HEK293 (cell line): ENCODE measurements around the gene ARHGAP32.

Experiments used
- CTCF ChIA-PET: fragments of 350-600 bp; formaldehyde crosslinking; extraction: SDS; loops from one replicate; lab custom pipeline; 2021; ENCODE audit warnings: antibody characterized with exemption; lab: Yijun Ruan, JAX
- POLR2A ChIA-PET: fragments of 300-600 bp; formaldehyde crosslinking; extraction: SDS; loops from one replicate; lab custom pipeline; 2020; ENCODE audit warnings: antibody characterized with exemption, inconsistent platforms; lab: Yijun Ruan, JAX
- H3K27ac ChIP-seq: fragments of 200-500 bp; sonication (Bioruptor generic); 2 replicates; pipeline ENCODE4 v1.5.1; 2014; ENCODE audit warnings: low read depth, low read length, control low read depth, inconsistent platforms; ENCODE audit errors: extremely low read depth
- H3K36me3 ChIP-seq, 2 experiments: fragments of 200-500 bp in 1 of 2; sonication (Bioruptor generic) in 1 of 2; 1 replicate in 1 of 2; 2 replicates in 1 of 2; pipeline ENCODE4 v1.5.1; 2014 to 2017; ENCODE audit warnings: inconsistent platforms in 2 of 2, low read length in 2 of 2; ENCODE audit not compliant: control insufficient read depth in 2 of 2, insufficient read depth in 1 of 2
- H3K4me1 ChIP-seq: fragments of 200-500 bp; sonication (Bioruptor generic); 2 replicates; pipeline ENCODE4 v1.5.1; 2014; ENCODE audit warnings: mild to moderate bottlenecking, low read length, inconsistent platforms; ENCODE audit not compliant: control insufficient read depth, insufficient read depth
- H3K4me3 ChIP-seq: 2 replicates; pipeline ENCODE4 v1.5.1; 2011; ENCODE audit warnings: low read depth, mild to moderate bottlenecking, control low read depth, low read length, moderate library complexity
- H3K9me3 ChIP-seq: fragments of 200-500 bp; sonication (Bioruptor generic); 2 replicates; pipeline ENCODE4 v1.5.1; 2014; ENCODE audit warnings: low read depth, low read length, inconsistent platforms; ENCODE audit not compliant: control insufficient read depth, insufficient read depth
- HOXC10 ChIP-seq: sonication (generic); formaldehyde crosslinking; IDR thresholded peaks from 2 replicates; pipeline ENCODE4 v1.8.1; 2023; ENCODE audit warnings: mild to moderate bottlenecking, missing genetic modification reagents
- KLF8 ChIP-seq: fragments of 450-650 bp; formaldehyde crosslinking; IDR thresholded peaks from 2 replicates; pipeline ENCODE4 v1.5.1; 2016; ENCODE audit warnings: missing biosample characterization, missing genetic modification characterization
- TRIM28 ChIP-seq: IDR thresholded peaks from 2 replicates; pipeline ENCODE4 v1.6.1; 2011; ENCODE audit warnings: low read length, control low read depth, borderline replicate concordance
- ZBTB1 ChIP-seq: fragments of 450-650 bp; formaldehyde crosslinking; IDR thresholded peaks from 2 replicates; pipeline ENCODE4 v1.5.1; 2016; ENCODE audit warnings: missing biosample characterization, missing genetic modification characterization
- ZFP37 ChIP-seq: fragments of 450-650 bp; formaldehyde crosslinking; IDR thresholded peaks from 2 replicates; pipeline ENCODE4 v1.5.1; 2016; ENCODE audit warnings: missing biosample characterization, missing genetic modification characterization
- ZIC2 ChIP-seq: fragments of 450-650 bp; formaldehyde crosslinking; IDR thresholded peaks from 2 replicates; pipeline ENCODE4 v1.5.1; 2016; ENCODE audit warnings: missing biosample characterization, missing genetic modification characterization
- ZNF175 ChIP-seq: fragments of 450-650 bp; formaldehyde crosslinking; IDR thresholded peaks from 2 replicates; pipeline ENCODE4 v1.5.1; 2016; ENCODE audit warnings: missing biosample characterization, missing genetic modification characterization
- ZNF2 ChIP-seq: fragments of 450-650 bp; formaldehyde crosslinking; IDR thresholded peaks from 2 replicates; pipeline ENCODE4 v1.5.1; 2016; ENCODE audit warnings: missing biosample characterization, missing genetic modification characterization
- ZNF391 ChIP-seq: fragments of 450-650 bp; formaldehyde crosslinking; IDR thresholded peaks from 2 replicates; pipeline ENCODE4 v1.5.1; 2016; ENCODE audit warnings: low read depth, missing biosample characterization, missing genetic modification characterization, borderline replicate concordance
- ZNF426 ChIP-seq: fragments of 450-650 bp; formaldehyde crosslinking; IDR thresholded peaks from 2 replicates; pipeline ENCODE4 v1.5.1; 2017; ENCODE audit warnings: missing biosample characterization, missing genetic modification characterization, mild to moderate bottlenecking, inconsistent platforms, moderate library complexity
- ZNF621 ChIP-seq: fragments of 450-650 bp; formaldehyde crosslinking; IDR thresholded peaks from 2 replicates; pipeline ENCODE4 v1.5.1; 2017; ENCODE audit warnings: missing biosample characterization, missing genetic modification characterization
- ZNF677 ChIP-seq: fragments of 450-650 bp; IDR thresholded peaks from 2 replicates; pipeline ENCODE4 v1.5.0; 2018; ENCODE audit warnings: missing biosample characterization, mild to moderate bottlenecking, missing genetic modification characterization, moderate library complexity
- ZNF776 ChIP-seq: fragments of 450-650 bp; formaldehyde crosslinking; IDR thresholded peaks from 2 replicates; pipeline ENCODE4 v1.5.0; 2017; ENCODE audit warnings: missing biosample characterization, missing genetic modification characterization, borderline replicate concordance
- ZSCAN23 ChIP-seq: fragments of 450-650 bp; formaldehyde crosslinking; IDR thresholded peaks from 2 replicates; pipeline ENCODE4 v1.5.1; 2016; ENCODE audit warnings: missing biosample characterization, missing genetic modification characterization
- ZSCAN30 ChIP-seq: fragments of 450-650 bp; IDR thresholded peaks from 2 replicates; pipeline ENCODE4 v1.5.1; 2018; ENCODE audit warnings: missing biosample characterization, mild to moderate bottlenecking, missing genetic modification characterization, moderate library complexity
- TF ChIP-seq, protein P1 (sequence below): fragments of 450-650 bp; formaldehyde crosslinking; IDR thresholded peaks from 2 replicates; pipeline ENCODE4 v1.5.1; 2017; ENCODE audit warnings: missing biosample characterization, mild to moderate bottlenecking, missing genetic modification characterization, moderate library complexity
- TF ChIP-seq, protein P2 (sequence below): fragments of 450-650 bp; formaldehyde crosslinking; conservative IDR thresholded peaks from 2 replicates; pipeline ENCODE4 v1.5.1; 2016; ENCODE audit warnings: low read depth, missing biosample characterization, missing genetic modification characterization
- TF ChIP-seq, protein P3 (sequence below): IDR thresholded peaks from 2 replicates; pipeline ENCODE4 v1.6.1; 2011; ENCODE audit warnings: mild to moderate bottlenecking, low read depth, low read length, borderline replicate concordance

Gene ARHGAP32

DNA sequence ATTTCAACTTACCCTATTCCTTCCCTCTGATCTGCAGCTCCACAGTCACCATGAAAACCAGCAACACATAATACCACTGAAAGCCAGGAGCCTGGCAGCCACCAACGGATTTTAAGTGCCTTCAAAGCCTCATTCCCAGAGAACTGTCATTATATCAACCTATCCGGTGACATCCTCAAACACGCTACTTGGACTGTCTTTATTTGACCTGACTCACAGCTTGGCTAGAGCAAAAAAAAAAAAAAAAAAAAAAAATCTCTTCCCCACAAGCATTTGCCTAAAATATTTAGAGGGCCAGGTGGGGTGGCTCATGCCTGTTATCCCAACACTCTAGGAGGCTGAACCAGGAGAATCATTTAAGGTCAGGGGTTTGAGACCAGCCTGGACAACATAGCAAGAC is 32.4 kb upstream of the ARHGAP32 start:
- no peak overlapping the region for H3K4me3 ChIP-seq
- no peak overlapping the region for H3K27ac ChIP-seq
- 0 out of 2 replicates have a peak, but pooled peaks cover 2% of the 10 kb centered on the region for H3K4me1 ChIP-seq
- no peaks in the 10 kb centered on the region for H3K9me3 ChIP-seq
- no peak for TF ChIP-seq ZSCAN30 (tag by site-specific recombination)
- peak; percentile 85; the same call in 1 of the 2 replicates for TF ChIP-seq ZNF677 (tag by site-specific recombination)
- CTCF ChIA-PET = no interaction called here
- POLR2A ChIA-PET = no interaction called here
- no peaks in the 10 kb centered on the region for H3K36me3 ChIP-seq

DNA sequence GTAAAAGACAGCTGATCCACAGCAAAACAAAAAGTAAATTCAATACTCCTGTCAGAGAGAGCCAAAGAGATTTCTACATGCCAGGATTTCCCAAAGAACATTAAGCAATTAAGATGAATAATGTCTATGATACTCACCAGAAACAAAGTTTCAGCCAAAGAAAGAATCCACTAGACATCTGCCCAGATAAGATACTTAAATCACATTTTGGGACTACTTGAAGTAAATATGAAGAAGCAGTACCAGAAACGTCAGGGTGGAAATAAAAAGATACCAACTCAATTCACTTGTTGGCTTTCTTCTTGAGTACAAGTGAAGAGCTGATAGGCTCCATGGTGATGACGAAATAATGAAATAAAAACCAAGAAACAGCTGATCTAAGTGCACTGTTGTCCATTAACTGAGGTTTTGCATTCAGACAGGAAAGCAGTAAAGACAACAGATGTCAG is 31.6 kb upstream of the ARHGAP32 start:
- CTCF ChIA-PET = interaction anchor here (0.7 kb wide), 1 partner anchor 35 kb away, joined by 3 read pairs; no protein-coding TSS in a partner anchor
- POLR2A ChIA-PET = no interaction called here
- TF ChIP-seq, protein P1, sequence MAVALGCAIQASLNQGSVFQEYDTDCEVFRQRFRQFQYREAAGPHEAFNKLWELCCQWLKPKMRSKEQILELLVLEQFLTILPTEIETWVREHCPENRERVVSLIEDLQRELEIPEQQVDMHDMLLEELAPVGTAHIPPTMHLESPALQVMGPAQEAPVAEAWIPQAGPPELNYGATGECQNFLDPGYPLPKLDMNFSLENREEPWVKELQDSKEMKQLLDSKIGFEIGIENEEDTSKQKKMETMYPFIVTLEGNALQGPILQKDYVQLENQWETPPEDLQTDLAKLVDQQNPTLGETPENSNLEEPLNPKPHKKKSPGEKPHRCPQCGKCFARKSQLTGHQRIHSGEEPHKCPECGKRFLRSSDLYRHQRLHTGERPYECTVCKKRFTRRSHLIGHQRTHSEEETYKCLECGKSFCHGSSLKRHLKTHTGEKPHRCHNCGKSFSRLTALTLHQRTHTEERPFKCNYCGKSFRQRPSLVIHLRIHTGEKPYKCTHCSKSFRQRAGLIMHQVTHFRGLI (tag by site-specific recombination) = no peak
- TF ChIP-seq ZBTB1 (tag by site-specific recombination) = no peak
- TF ChIP-seq, protein P2, sequence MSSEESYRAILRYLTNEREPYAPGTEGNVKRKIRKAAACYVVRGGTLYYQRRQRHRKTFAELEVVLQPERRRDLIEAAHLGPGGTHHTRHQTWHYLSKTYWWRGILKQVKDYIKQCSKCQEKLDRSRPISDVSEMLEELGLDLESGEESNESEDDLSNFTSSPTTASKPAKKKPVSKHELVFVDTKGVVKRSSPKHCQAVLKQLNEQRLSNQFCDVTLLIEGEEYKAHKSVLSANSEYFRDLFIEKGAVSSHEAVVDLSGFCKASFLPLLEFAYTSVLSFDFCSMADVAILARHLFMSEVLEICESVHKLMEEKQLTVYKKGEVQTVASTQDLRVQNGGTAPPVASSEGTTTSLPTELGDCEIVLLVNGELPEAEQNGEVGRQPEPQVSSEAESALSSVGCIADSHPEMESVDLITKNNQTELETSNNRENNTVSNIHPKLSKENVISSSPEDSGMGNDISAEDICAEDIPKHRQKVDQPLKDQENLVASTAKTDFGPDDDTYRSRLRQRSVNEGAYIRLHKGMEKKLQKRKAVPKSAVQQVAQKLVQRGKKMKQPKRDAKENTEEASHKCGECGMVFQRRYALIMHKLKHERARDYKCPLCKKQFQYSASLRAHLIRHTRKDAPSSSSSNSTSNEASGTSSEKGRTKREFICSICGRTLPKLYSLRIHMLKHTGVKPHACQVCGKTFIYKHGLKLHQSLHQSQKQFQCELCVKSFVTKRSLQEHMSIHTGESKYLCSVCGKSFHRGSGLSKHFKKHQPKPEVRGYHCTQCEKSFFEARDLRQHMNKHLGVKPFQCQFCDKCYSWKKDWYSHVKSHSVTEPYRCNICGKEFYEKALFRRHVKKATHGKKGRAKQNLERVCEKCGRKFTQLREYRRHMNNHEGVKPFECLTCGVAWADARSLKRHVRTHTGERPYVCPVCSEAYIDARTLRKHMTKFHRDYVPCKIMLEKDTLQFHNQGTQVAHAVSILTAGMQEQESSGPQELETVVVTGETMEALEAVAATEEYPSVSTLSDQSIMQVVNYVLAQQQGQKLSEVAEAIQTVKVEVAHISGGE (tag by site-specific recombination) = no peak
- TF ChIP-seq ZNF621 (tag by site-specific recombination) = no peak
- TF ChIP-seq, protein P3, sequence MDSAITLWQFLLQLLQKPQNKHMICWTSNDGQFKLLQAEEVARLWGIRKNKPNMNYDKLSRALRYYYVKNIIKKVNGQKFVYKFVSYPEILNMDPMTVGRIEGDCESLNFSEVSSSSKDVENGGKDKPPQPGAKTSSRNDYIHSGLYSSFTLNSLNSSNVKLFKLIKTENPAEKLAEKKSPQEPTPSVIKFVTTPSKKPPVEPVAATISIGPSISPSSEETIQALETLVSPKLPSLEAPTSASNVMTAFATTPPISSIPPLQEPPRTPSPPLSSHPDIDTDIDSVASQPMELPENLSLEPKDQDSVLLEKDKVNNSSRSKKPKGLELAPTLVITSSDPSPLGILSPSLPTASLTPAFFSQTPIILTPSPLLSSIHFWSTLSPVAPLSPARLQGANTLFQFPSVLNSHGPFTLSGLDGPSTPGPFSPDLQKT = no peak
- TF ChIP-seq ZNF391 = no peak
- no peak for TF ChIP-seq ZIC2 (tag by site-specific recombination)
- no peak for TF ChIP-seq HOXC10 (CRISPR knock-in tag)
- no peak for TF ChIP-seq ZFP37 (tag by site-specific recombination)
- TF ChIP-seq ZNF776 (tag by site-specific recombination) = no peak
- TF ChIP-seq ZNF426 (tag by site-specific recombination) = no peak
- TF ChIP-seq ZNF2 (tag by site-specific recombination) = no peak
- no peak for TF ChIP-seq ZSCAN23 (tag by site-specific recombination)
- no peak for TF ChIP-seq ZNF175 (tag by site-specific recombination)
- no peak for TF ChIP-seq TRIM28
- no peak for TF ChIP-seq KLF8
- H3K4me1 ChIP-seq = 0 out of 2 replicates have a peak, but pooled peaks cover 2% of the 10 kb centered on the region
- no peak overlapping the region for H3K27ac ChIP-seq
- H3K9me3 ChIP-seq = no peaks in the 10 kb centered on the region
- no peak overlapping the region for H3K4me3 ChIP-seq
- no peaks in the 10 kb centered on the region for H3K36me3 ChIP-seq
